Thymus (tissue), 11 donors: ENCODE measurements around the gene TMEM238. TPM values are rescaled to one million over a fixed set of nuclear protein-coding genes. Genes with fewer than 3 reads are reported as not detected.

Experiments used
- DNase-seq, 9 donors: peaks; one replicate each; pipeline ENCODE4 v3.0.0-alpha.2; 2013; ENCODE audit warnings: low spot score in 9 of 9, low read depth in 6 of 9, missing footprints in 1 of 9
- H3K27ac ChIP-seq, 2 donors: one replicate each; pipeline ENCODE4 v1.5.1; 2013; ENCODE audit warnings: control low read depth in 1 of 2, low read depth in 1 of 2, low read length in 1 of 2, mild to moderate bottlenecking in 1 of 2, moderate library complexity in 1 of 2
- H3K27me3 ChIP-seq, 2 donors: one replicate each; pipeline ENCODE4 v1.5.1; 2013; ENCODE audit warnings: low read length in 1 of 2; ENCODE audit not compliant: control insufficient read depth in 2 of 2, insufficient read depth in 1 of 2
- H3K36me3 ChIP-seq, 2 donors: one replicate each; pipeline ENCODE4 v1.5.1; 2013; ENCODE audit warnings: low read length in 1 of 2, mild to moderate bottlenecking in 1 of 2, moderate library complexity in 1 of 2; ENCODE audit not compliant: control insufficient read depth in 2 of 2, insufficient read depth in 2 of 2
- H3K4me1 ChIP-seq, 2 donors: one replicate each; pipeline ENCODE4 v1.5.1; 2013; ENCODE audit warnings: low read length in 2 of 2; ENCODE audit not compliant: control insufficient read depth in 2 of 2, insufficient read depth in 2 of 2
- H3K4me3 ChIP-seq, 2 donors: one replicate each; pipeline ENCODE4 v1.5.1; 2013; ENCODE audit warnings: low read length in 2 of 2, control low read depth in 1 of 2, mild to moderate bottlenecking in 1 of 2
- H3K9me3 ChIP-seq, 2 donors: one replicate each; pipeline ENCODE4 v1.5.1; 2013; ENCODE audit warnings: low read length in 1 of 2, mild to moderate bottlenecking in 1 of 2; ENCODE audit not compliant: control insufficient read depth in 2 of 2, insufficient read depth in 1 of 2
- WGBS: extraction: QIAGEN DNeasy Blood & Tissue Kit; methylation state at CpG from one replicate; pipeline ENCODE4 v1.1.7; 2013; 5-methylcytosine and 5-hydroxymethylcytosine counted together
- polyA plus RNA-seq: library from polyadenylated mRNA; stranded (reverse); fragments of 200-250 nt; gene quantifications from one replicate; pipeline ENCODE4 v1.2.3, GENCODE V29; 2013
- total RNA-seq: library from RNA; stranded (reverse); fragments of 120-200 nt; gene quantifications from one replicate; pipeline ENCODE4 v1.2.4, GENCODE V29; 2013
- donor health status: healthy.

The TMEM238 gene
- total and polyA plus RNA-seq, 2 donors = 0.23 to 2.5 TPM

DNA sequence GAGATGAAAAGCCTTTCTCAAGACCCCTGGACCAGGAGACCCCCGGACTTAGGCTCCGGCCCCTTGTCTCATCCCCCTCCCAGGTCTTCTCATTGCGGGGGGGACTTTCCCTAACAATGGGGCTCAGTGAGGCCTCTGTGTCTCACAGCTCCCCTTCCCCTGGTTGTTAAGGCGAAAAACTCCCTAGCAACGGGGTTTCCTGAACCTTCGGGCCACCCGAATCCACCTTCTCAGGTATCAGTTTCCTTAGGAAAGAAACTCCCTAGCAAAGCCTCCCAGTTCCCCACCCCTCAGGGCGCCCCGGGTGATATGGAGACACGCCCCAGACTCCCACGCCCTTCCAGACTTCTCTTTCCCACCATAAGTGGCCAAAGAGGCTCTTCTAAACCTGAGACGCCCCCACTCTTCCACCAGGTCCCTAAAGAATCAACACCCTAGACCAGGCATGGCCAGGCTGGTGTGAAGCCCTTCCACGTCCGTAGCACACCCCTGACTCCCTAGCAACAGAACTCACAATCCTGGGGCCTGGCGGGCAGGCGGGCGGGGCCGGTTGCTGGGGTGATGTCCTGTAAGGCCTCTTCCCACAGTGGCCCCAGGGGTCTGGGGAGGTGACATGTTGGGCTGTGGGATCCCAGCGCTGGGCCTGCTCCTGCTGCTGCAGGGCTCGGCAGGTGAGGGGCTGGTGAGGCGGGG, 7.7 kb downstream of the TMEM238 start, which contains the start of gene TMEM190:
Gene TMEM190, plus strand, starts transcription at position 586 of the 693 bp plus-strand sequence. Its CDS starts 28 bp downstream, at position 614.
- no peak for DNase-seq
- Histone ChIP-seq H3K27me3 (peaks cover 16 to 79% of the 10 kb centered on the region in 2 donors), H3K27ac (no peak within 1 kb of the TSS), H3K9me3 (no peaks in the 10 kb centered on the region), H3K36me3 (no peaks in the 10 kb centered on the region), H3K4me3 (no peak within 1 kb of the TSS), H3K4me1 (peaks cover 0 to 7% of the 10 kb centered on the region in 2 donors)
- 61% methylated on average over 21 of the region's 21 CpGs for WGBS

DNA sequence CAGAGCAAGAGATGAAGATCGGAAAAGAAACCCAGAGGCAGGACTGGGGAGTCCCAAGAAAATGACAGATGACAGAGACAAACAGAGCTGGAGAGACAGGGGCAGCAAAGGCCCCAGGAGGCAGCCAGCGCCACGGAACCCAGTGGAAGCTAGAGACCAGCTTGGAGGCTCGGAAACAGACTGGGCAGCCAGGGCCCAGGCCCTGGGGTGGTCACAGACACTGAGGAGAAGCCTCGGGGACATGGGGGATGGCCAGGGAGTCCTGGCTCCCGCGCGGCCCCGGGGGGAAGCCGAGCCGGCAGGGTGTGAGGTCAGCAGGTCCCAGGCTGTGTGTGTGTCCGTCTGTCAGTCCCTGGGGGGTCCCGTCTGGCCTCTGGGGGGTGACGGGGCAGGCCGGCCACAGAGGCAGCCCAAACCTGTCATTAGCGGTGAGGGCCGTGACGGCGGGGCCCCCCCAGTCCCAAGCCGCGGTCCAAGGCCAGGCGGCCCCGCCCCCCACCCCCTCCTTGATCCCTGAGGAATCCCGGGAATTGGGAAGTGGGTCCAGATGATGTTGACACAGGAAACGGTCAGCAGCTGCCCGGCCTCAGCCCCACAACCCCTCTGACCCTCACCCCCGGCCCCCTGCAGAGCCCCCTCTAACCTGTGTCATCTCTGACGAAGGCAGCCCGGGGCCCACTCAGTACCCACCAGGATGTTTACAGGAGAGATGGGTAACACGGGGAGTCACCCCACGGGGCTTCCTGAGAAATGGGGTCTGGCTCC, 9.9 kb downstream of the TMEM238 start:
- Histone ChIP-seq H3K4me3 (no peak overlapping the region), H3K4me1 (peaks cover 2 to 13% of the 10 kb centered on the region in 2 donors), H3K27me3 (peaks cover 38 to 98% of the 10 kb centered on the region in 2 donors), H3K36me3 (no peaks in the 10 kb centered on the region), H3K27ac (no peak overlapping the region), H3K9me3 (no peaks in the 10 kb centered on the region)
- 30% methylated on average over 31 of the region's 31 CpGs for WGBS
- DNase-seq = no peak

DNA sequence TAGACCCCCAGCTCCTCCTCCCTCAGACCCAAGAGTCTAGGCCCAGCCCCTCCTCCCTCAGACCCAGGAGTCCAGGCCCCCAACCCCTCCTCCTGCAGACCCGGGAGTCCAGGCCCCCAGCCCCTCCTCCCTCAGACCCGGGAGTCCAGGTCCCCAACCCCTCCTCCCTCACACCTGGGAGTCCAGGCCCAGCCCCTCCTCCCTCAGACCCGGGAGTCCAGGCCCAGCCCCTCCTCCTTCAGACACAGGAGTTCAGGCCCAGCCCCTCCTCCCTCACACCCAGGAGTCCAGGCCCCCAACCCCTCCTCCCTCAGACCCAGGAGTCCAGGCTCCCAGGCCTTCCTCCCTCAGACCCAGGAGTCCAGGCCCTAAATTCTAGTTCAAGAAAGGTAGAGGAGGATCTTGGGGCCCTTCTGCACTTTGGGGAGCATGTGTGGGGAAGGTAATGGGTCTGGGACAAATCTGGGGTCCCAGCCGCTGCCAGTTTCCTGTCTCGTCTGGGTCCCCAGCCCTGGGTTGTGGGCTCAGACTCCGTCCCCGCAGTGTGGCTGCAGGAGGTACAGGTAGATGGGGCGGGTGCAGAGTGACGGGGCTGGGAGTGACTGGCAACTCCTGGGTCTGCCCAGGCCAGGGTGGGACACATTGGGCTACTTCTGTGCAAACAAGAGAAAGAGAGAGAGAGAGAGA, 10.6 kb downstream of the TMEM238 start:
- Histone ChIP-seq H3K4me1 (peaks cover 3 to 15% of the 10 kb centered on the region in 2 donors), H3K4me3 (no peak overlapping the region), H3K36me3 (no peaks in the 10 kb centered on the region), H3K27ac (no peak overlapping the region), H3K27me3 (peaks cover 45 to 98% of the 10 kb centered on the region in 2 donors), H3K9me3 (no peaks in the 10 kb centered on the region)
- DNase-seq = no peak
- WGBS = 62% methylated on average over 9 of the region's 9 CpGs

DNA sequence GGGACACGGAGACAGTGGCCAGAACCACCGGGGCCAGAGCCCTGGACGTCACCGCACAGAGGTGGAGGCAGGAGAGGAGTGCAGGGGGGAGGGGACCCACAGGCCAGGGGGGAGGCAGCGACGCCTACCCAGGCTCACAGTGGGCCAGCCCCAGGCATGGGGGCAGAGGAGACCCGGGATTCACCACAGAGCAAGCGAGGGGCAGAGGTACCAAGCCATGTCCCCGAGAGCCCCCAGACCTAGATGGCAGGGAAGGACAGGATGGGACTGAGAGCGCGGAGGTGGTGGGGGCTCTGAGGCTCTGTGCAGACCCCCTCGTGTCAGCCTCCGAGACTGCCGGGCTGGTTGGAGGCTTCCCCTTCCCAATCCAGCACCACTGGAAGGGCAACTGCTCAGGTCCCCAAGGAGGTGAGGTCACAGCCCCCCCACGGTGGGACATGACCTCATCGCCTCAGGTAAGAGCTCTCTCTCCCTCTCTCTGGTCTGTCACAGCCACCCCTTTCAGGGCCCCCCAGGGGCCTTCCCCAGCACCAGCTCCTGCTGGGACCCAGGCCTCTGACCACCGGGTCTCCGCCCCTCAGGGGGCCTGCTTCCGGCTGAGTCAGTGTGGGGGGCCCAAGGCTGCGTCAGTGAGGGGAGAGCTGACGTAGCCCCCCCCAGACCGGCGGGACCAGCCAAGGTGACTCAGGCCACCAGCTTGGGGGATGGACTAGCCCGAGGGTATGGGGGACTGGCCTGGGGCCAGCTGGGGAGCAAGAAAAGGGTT, 11.6 kb downstream of the TMEM238 start:
- Histone ChIP-seq H3K4me3 (no peak overlapping the region), H3K27me3 (peaks cover 51 to 98% of the 10 kb centered on the region in 2 donors), H3K4me1 (peaks cover 3 to 15% of the 10 kb centered on the region in 2 donors), H3K36me3 (no peaks in the 10 kb centered on the region), H3K9me3 (no peaks in the 10 kb centered on the region), H3K27ac (no peak overlapping the region)
- no peak for DNase-seq
- 39% methylated on average over 24 of the region's 24 CpGs for WGBS

DNA sequence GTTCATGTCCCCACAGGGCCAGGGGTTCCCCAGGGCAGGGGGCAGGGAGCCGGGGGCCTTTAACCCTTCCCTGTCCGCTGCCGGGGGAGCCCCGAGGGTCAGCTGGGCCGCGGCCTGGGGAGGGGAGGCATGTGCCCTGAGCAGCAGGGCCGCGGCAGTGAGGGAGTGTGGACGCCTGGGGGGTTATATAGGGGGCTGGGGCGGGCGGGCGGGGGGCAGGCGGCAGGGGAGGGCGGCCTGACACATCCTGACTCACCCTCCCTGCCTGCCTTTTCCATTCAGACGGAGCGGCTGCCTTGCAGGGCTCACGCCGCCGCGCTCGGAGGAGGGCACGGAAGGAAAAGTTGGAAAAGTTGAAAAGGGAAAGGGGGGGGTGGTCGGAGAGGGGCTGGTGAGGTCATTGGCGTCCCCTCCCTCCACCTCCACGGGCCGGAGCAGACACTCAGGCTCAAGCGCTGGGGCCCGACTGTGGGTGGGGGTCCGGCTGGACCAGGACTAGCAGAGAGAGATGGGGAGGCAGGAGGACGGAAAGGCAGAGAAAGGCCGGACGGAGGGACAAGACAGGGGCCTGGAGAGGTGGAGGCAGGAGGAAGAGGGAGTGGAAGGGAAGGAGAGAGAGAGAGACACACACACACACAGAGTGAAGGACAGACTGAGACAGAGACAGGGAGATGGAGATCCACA, 13.6 kb downstream of the TMEM238 start, which contains the start of gene IL11:
Gene IL11, minus strand, starts transcription at position 159 of the 684 bp plus-strand sequence. Its CDS starts 153 bp downstream, at position 6.
- Histone ChIP-seq H3K4me3 (peak within 1 kb of the TSS in 1 of 2 donors; percentile 34), H3K9me3 (no peaks in the 10 kb centered on the region), H3K27me3 (peaks cover 47 to 97% of the 10 kb centered on the region in 2 donors), H3K27ac (no peak within 1 kb of the TSS), H3K36me3 (no peaks in the 10 kb centered on the region), H3K4me1 (peaks cover 3 to 12% of the 10 kb centered on the region in 2 donors)
- DNase-seq = no peak
- 14% methylated on average over 32 of the region's 32 CpGs for WGBS

DNA sequence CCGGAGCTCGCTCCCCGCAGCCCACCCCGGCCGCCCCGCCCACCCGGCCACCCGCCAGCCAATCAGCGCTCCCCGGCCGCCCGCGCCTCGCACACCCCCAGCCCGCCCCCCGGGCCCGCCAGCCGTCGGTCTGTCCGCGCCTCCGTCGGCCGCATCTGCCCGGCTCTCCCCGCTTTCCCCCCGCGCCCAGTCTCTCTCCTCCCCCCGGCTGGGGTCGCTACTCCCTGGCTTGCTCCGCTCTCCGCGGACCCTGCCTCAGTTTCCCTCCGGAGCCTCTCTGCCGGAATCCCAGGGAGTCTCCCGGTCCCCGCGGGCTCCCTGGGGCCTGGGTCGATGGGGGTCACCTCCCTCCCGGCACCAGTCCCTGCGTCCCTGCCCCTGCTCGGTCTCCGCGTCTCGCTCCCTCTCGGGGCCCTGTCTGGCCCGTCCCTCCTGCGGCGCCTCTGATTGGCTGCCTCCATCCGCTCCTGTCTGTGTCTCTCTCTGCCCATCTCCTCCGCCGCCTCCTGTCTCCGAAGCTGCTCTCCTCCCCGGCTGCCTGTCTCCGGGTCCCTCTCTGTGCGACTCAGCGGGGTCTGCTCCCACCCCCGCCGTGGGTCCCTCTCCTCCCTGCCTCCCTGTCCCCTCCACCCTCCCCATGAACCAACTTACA, 14.3 kb downstream of the TMEM238 start:
- Histone ChIP-seq H3K27me3 (peaks cover 47 to 95% of the 10 kb centered on the region in 2 donors), H3K4me3 (peak overlapping the region in 1 of 2 donors; percentile 34), H3K4me1 (peaks cover 3 to 12% of the 10 kb centered on the region in 2 donors), H3K36me3 (no peaks in the 10 kb centered on the region), H3K9me3 (no peaks in the 10 kb centered on the region), H3K27ac (no peak overlapping the region)
- no peak for DNase-seq
- 3% methylated on average over 59 of the region's 59 CpGs for WGBS

DNA sequence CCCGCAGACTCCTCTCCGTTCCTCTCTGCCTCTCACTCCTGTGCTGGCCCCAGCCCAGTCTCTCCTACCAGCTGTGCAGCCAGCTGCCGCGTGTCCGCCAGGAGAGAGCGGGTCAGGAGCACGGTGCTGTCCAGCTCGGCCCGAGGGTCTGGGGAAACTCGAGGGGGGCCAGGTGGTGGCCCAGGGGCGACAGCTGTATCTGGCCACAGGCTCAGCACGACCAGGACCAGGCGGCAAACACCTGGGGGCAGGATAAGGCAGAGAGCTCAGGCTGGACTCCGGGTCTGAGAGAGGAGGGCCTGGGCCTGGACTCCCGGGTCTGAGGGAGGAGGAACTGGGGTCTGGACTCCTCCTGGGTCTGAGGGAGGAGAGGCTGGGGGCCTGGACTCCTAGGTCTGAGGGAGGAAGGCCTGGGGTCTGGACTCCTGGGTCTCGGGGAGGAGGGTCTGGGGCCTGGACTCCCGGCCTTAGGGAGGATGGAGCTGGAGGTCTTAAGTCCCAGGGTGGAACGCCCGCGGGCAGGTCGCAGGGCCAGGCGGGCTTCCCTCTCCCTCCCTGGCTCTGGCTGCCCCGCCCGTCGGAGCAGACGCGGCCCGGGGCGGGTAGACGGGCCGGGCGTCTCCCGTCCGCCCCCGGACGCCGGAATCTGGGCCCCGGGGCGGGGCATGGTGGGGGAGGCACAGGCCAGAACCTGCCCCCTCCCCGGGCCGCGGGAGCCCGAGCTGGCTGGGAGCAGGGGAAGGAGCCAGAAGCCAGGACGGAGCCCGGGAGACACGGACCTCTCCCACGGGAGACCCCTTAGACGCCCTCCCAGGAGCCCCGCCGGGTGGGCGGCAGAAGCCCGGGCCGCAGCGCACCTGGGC, 15.2 kb downstream of the TMEM238 start:
- H3K36me3 ChIP-seq = no peaks in the 10 kb centered on the region
- WGBS = 16% methylated on average over 54 of the region's 54 CpGs
- peaks cover 3 to 12% of the 10 kb centered on the region in 2 donors for H3K4me1 ChIP-seq
- H3K9me3 ChIP-seq = no peaks in the 10 kb centered on the region
- H3K27ac ChIP-seq = no peak overlapping the region
- DNase-seq = no peak
- peaks cover 42 to 92% of the 10 kb centered on the region in 2 donors for H3K27me3 ChIP-seq
- peak overlapping the region in 1 of 2 donors; percentile 34 for H3K4me3 ChIP-seq
